ENCODE results near the gene CLEC5A.

CLEC5A gene

GRCh38 chr7:141891336-141891735 lies 55.4 kb downstream of the CLEC5A start:
- DNase-seq (ENCODE audit: low read depth) = no peak
- no peak overlapping the region for H3K4me3 ChIP-seq (replicated peaks; ENCODE audit: low read depth, low read length)
- TF ChIP-seq, protein P1, sequence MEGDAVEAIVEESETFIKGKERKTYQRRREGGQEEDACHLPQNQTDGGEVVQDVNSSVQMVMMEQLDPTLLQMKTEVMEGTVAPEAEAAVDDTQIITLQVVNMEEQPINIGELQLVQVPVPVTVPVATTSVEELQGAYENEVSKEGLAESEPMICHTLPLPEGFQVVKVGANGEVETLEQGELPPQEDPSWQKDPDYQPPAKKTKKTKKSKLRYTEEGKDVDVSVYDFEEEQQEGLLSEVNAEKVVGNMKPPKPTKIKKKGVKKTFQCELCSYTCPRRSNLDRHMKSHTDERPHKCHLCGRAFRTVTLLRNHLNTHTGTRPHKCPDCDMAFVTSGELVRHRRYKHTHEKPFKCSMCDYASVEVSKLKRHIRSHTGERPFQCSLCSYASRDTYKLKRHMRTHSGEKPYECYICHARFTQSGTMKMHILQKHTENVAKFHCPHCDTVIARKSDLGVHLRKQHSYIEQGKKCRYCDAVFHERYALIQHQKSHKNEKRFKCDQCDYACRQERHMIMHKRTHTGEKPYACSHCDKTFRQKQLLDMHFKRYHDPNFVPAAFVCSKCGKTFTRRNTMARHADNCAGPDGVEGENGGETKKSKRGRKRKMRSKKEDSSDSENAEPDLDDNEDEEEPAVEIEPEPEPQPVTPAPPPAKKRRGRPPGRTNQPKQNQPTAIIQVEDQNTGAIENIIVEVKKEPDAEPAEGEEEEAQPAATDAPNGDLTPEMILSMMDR (IDR thresholded peaks at IDR 0.05; ENCODE audit: low read length, missing control alignments) = no peak

GRCh38 chr7:141889321-141889720 lies 57.5 kb downstream of the CLEC5A start:
- H3K4me3 ChIP-seq (replicated peaks; ENCODE audit: low read depth, low read length) = no peak overlapping the region
- TF ChIP-seq, protein P1 (IDR thresholded peaks at IDR 0.05; ENCODE audit: low read length, missing control alignments) = no peak

GRCh38 chr7:141884539-141885225 lies 62.1 kb downstream of the CLEC5A start:
- no peak for DNase-seq (ENCODE audit: low read depth)
- TF ChIP-seq, protein P1 (IDR thresholded peaks at IDR 0.05; ENCODE audit: low read length, missing control alignments) = no peak
- no peak overlapping the region for H3K4me3 ChIP-seq (replicated peaks; ENCODE audit: low read depth, low read length)

More at GRCh38 chr7:141889321-141889720, 57.5 kb downstream of the CLEC5A start:
- DNase-seq (ENCODE audit: low read depth) = no peak

DNA sequence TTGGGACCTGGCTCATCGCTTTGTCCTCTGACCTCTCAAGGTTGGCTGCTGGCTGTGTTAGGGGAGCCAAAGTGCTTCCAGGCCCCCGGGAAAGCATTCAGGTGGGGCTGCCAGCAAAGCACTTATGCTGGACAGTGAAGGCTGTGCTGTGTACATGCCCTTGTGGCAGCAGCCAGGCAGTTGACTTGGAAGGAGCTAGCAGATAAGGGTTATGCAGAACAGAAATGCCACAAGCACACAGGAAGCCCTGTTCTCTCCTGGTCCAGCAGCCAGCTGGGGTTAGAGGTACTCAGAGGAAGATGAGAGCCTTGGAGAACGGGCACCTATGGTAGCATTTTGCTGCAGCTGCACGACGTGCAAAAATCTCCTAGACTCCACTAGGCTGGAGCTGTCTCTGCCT lies 65.8 kb downstream of the CLEC5A start:
- TF ChIP-seq, protein P1 (IDR thresholded peaks at IDR 0.05; ENCODE audit: low read length, missing control alignments) = no peak
- no peak for DNase-seq (ENCODE audit: low read depth)
- H3K4me3 ChIP-seq (replicated peaks; ENCODE audit: low read depth, low read length) = no peak overlapping the region

- no peak for DNase-seq (ENCODE audit: low read depth)
- no peak overlapping the region for H3K4me3 ChIP-seq (replicated peaks; ENCODE audit: low read depth, low read length)
- TF ChIP-seq, protein P1 (IDR thresholded peaks at IDR 0.05; ENCODE audit: low read length, missing control alignments) = no peak
These were observed 69.4 kb downstream of the CLEC5A start for GRCh38 chr7:141877365-141877764.
